Kidney capillary endothelial cell (primary cell): ENCODE results near the gene CCDC9.

Source experiments
- DNase-seq: peaks from one replicate; pipeline ENCODE4 v3.0.0-alpha.2; 2018; ENCODE audit warnings: low spot score

The CCDC9 gene

DNA sequence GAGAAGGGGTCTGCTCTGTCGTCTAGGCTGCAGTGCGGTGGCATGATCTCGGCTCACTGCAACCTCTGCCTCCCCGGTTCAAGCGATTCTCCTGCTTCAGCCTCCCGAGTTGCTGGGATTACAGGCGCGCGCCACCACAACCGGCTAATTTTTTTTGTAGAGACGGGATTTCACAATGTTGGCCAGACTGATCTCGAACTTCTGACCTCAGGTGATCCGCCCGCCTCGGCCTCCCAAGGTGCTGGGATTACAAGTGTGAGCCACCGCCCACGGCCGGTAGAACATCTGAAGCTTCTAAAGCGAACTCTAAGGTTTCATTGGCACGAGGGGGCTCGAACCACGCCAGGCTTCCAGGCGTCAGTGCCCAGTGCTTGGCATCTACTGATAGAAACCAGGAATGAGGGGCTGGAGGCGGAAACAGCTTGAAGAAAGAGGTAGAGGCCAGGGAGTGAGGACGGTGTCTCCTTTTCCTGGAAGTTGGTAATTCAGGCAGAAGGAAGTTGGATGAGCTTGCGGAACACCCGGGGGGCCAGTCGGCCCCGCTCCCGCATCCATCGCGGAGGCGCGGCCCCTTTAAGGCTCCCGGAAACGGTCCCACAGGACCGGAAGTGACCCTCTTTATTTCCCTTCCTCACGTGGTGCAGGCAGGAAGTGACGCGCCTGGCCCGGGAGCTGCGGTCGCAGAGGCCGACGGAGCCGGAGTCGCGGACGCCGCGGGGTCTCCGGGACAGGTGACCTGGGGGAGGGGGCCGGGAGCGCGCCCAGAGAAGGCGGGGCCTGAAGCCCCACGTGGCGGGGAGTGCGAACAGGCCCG is at the start of gene CCDC9:
TSS of gene CCDC9 (plus strand) at position 647 of the 814 bp plus-strand sequence. CDS start 1,876 bp downstream, outside the sequence.
- peak; percentile 90 for DNase-seq

- no peak for DNase-seq
Measured at GRCh38 chr19:47209319-47210179, 46.8 kb upstream of the CCDC9 start.

DNA sequence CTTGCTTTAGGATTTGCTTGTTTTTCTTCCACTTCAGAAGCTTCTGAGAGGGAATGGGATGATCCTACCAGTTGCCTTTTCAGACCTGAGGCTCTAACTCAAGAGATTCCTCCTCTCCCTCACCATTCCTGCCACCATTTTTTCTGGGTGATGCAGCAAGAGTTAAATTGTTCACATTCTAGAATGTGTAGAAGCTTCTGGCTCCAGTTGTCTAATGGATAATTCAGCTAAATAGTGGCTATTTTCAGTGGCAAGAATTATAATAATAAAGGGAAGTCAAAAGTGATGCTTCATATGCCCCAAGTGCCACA is 46.2 kb upstream of the CCDC9 start:
- DNase-seq: no peak

DNA sequence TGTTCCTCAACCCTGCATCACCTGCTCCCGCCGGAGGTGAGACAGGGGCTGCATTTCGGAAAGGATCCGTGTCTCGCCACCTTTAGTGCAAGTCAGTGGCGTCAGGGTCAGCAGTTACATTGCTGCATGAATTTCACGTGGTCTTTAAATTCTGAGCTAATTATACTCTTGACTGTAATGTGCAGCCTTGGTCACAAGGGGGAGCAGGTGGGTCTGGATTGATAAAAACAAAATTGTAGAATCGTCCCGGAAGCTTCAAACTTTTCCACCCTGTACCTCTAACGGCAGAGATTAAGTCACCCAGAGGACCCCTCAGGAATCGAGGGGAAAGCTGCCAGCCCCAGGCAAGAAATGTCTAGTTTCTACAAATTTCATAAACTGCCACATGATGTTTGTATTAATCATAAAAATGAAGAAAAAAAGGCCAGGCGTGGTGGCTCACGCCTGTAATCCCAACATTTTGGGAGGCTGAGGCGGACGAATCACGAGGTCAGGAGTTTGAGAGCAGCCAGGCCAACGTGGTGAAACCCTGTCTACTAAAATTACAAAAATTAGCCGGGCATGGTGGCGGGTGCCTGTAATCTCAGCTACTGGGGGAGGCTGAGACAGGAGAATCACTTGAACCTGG is 45.5 kb upstream of the CCDC9 start:
- peak; percentile 78 for DNase-seq

GRCh38 chr19:47215581-47215980 is 40.7 kb upstream of the CCDC9 start:
- no peak for DNase-seq

- DNase-seq: no peak
Measured at GRCh38 chr19:47221080-47221841, 35.1 kb upstream of the CCDC9 start.

DNA sequence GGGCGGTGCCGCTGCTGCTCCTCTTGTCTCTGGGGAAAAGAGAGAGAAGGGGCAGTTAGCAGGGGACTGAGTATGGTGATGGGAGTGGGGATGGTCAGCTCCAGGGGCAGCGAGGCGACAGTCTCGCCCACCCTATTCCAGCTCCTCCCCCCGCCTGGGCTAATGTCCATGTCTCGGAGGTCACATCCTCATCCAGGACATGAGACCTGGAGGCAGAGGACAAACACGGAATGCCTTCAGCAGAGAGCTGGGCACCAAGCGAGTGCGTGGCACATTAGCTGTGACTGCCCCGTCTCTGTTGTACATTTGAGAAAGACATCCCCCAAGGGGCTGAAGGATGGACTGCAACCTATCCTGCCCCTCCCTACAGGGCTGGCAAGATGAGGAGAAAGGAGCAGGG is 34.4 kb upstream of the CCDC9 start:
- no peak for DNase-seq

- peak; percentile 83 for DNase-seq
Measured at GRCh38 chr19:47225746-47226425, 30.4 kb upstream of the CCDC9 start.

- DNase-seq: peak; percentile 71
Measured at GRCh38 chr19:47226426-47227351, 29.6 kb upstream of the CCDC9 start.

DNA sequence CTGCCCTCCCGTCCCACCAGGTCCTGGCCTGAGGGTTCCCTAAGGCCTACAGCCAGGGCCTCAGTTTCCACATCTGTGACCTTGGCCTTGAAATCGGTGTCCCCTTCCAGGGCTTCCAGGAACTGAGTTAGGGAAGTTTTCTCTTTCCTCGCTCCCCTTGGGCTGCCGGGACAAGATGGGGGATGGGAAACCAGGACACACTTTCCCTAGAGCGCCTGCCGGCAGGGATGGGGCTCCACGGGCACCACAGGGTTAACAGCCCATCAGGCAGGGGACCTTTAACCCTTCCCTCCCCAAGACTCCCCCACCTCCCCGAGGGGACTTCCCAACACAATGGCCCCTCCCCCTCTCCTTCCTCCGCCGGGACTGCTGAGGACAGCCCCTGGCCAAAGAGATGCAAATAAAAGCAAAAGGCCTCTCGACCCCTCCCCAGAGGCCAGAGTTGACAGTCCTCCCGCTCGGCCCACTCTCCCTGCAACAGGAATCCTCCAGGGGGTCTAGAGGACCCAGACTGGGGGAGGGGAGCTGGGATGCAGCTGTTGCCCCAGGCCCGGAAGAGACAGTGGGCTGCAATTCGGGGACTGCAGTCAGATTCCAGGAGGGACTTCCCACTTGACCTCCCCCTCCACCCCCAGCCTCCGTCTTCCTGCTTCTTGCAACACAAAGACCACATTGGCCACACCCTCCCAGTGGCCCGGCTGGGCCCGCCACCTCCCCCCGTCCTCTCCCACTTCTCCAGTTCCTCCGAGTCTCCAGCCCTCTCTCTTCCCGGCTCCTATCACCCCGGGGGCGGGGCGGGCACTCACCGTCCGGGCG is 28.8 kb upstream of the CCDC9 start:
- peak; percentile 76 for DNase-seq

DNA sequence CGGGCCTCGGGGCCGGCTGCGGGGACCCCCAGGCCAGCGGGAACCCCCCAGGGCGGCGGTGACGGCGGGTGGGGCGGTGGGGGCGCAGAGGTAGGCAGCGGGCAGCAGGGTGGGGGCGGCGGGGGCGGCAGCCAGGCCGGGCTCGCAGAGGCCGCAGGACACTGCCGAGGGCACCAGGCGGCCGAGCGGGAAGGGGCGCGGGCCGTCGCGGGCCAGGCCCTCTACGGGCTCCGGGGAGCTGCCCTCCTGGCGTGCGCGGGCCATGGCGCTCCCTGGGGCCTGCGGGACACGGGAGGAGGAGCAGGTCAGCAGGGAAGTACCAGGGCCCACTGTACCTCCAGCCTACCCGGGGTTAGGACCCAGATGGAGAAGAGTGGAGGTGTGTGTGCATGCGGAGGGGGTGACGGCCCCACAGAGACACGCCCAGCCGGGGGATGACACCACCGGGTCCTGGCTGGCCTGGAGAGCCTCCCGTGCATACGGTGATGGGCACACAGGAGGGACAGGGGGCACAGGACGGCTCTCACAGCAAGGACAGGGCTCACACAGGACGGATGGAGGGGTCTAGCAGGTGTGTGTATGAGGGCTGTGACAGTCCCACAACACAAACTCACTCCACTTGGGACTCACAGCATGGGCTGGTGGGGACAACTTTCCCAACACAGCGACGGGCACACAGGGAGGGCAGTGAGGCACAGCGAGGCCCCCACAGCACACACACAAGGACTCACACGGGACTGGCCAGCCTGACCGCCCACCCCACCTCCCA is 28.0 kb upstream of the CCDC9 start:
- DNase-seq: no peak

DNA sequence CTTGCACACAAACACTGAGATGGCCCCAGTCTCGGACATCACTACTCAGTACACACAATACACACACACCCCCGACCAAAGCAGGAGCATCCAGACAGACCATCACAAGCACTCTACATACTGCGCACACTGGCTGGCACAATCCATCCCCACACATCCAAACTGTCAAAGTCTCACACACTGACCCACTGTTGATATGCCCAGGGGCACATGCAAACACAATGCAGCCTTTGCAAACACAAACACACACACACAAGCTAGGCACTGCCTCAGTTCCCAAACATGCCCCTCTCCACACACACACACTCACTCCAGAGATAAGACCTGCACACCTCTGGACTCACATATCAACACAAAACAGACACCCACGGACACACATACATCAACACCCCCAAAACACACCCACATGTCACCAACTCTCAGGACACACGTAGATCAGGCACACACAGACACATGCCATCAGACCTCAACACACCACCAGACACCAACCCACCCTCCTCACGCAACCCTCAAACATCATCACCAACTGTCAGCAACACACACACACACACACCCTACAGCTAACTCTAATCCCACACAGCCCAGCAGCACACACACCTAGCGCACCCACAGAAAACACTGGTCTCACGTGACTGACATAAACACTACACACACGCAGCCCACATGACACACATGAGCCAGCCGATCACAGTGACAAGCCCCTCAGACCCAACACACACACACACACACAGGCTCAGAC is 27.2 kb upstream of the CCDC9 start:
- peak; percentile 18 for DNase-seq

DNA sequence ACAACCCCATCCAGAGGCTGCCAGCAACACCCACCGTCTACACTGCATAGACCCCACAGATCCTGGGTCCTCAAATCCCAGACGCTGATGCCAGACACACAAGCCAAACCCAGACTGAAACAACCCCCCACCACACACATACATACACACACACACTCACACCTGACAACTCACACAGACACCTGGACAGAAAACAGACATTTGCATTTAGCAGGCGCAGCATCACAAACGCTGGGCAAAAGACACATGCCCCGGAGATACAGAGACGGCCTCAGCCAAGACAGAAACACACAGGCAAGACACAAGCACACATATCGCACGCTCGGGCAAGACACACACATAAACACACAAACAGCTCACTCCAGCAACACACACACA is 26.7 kb upstream of the CCDC9 start:
- DNase-seq: no peak

- DNase-seq: no peak
Measured at GRCh38 chr19:47230054-47230920, 26.0 kb upstream of the CCDC9 start.

DNA sequence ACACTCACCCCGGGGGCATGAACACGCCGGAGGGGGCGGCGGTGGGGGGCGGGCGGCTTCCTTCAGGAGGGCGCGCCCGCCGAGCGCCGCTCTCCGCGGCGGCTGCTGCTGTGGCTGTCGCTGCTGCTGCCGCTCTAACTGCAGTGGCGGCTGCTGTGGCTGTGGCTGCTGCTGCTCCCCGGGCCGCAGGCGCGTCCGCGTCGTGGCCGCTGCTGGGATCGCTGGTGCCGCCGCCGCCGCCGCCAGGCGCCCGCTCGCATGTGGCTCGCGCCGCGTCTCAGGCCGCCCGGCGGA is 25.5 kb upstream of the CCDC9 start, which contains the start of gene BBC3:
TSS of gene BBC3 (minus strand) at position 279 of the 294 bp plus-strand sequence. CDS start 2,768 bp downstream, outside the sequence.
- no peak for DNase-seq

GRCh38 chr19:47231215-47232054 is 24.9 kb upstream of the CCDC9 start:
- peak; percentile 71 for DNase-seq
